Stimulated activated effector memory CD8-positive, alpha-beta T cell treated with anti-CD3 and anti-CD28 coated beads, Interleukin-12 subunit alpha, Interleukin-12 subunit beta, amount 100 ng/mL, for 72 hours (primary cell): ENCODE data around the gene RUNX2.
"Not testable (repeated sequence)": the region's sequence is repeated elsewhere in the genome, so short reads cannot be mapped to it uniquely, and the experiment has no call there.

Source experiments
- ATAC-seq: fragments of 150-1000 bp; cut with Tn5 transposase; 2 replicates; pipeline ENCODE4 v1.10.0; 2021
- DNase-seq, 2 donors: peaks; one replicate each; pipeline ENCODE4 v3.0.0; 2021 to 2022; ENCODE audit warnings: low spot score in 2 of 2
- H3K27ac Mint-ChIP-seq: one replicate; pipeline ENCODE4 v1.8.0; 2022; ENCODE audit warnings: mild to moderate bottlenecking, mixed read lengths
- H3K36me3 Mint-ChIP-seq: one replicate; pipeline ENCODE4 v1.8.0; 2022; ENCODE audit warnings: mild to moderate bottlenecking, mixed read lengths
- H3K4me1 Mint-ChIP-seq: one replicate; pipeline ENCODE4 v1.8.0; 2022; ENCODE audit warnings: mixed read lengths
- H3K4me3 Mint-ChIP-seq: one replicate; pipeline ENCODE4 v1.8.0; 2022; ENCODE audit warnings: mild to moderate bottlenecking, mixed read lengths
- H3K9me3 Mint-ChIP-seq: one replicate; pipeline ENCODE4 v1.8.0; 2022; ENCODE audit warnings: mixed read lengths

RUNX2 gene

GRCh38 chr6:45466686-45467085, 138.6 kb downstream of the RUNX2 start:
- no peak overlapping the region for H3K27ac Mint-ChIP-seq
- DNase-seq: no peak
- no peak for ATAC-seq
- H3K4me1 Mint-ChIP-seq: peaks cover 23% of the 10 kb centered on the region
- no peak overlapping the region for H3K4me3 Mint-ChIP-seq
- no peaks in the 10 kb centered on the region for H3K9me3 Mint-ChIP-seq
- H3K36me3 Mint-ChIP-seq: peaks cover 74% of the 10 kb centered on the region

DNA sequence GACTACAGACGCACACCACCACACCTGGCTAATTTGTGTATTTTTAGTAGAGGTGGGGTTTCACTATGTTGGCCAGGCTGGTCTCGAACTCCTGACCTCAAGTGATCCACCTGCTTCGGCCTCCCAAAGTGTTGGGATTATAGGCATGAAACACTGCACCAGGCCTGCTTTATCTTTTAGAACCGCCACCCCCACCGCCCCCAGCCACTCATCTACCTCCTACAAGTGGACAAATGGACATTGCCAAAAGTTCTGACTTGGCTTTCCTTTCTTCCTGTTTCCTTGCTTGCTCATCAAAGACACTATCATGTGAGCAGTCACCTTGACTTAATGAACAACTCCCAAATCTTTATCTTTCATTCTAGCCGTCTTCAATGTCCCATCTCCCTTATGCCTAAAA, 139.3 kb downstream of the RUNX2 start:
- ATAC-seq: not testable (repeated sequence)

DNA sequence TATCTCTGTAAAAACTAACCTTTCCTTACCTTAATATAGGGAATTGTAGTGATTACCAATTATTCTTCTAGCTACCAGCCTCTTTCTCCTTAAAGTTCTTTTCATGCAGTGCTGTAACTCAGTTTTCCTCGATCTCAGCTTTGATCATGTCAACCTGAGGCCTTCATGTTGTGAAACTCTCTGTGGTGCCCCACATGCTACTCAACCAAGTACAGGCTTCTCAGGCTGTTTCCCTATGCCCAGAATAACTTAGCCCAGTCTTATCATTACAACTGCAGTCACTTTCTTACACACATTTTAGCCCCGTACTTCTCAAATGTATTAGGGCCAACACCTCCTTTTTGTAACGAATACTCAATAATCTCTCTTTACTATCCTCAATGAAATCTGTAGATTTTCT, 139.7 kb downstream of the RUNX2 start:
- Mint-ChIP-seq H3K36me3 (peaks cover 80% of the 10 kb centered on the region), H3K9me3 (no peaks in the 10 kb centered on the region), H3K4me1 (peaks cover 31% of the 10 kb centered on the region), H3K27ac (peak overlapping the region; percentile 23), H3K4me3 (no peak overlapping the region)
- ATAC-seq (peak; percentile 94), DNase-seq (no peak)

More for the DNA sequence above, 139.3 kb downstream of the RUNX2 start:
- H3K36me3 Mint-ChIP-seq: peaks cover 80% of the 10 kb centered on the region
- DNase-seq, H3K9me3 Mint-ChIP-seq, H3K4me3 Mint-ChIP-seq: not testable (repeated sequence)
- peaks cover 27% of the 10 kb centered on the region for H3K4me1 Mint-ChIP-seq
- peak overlapping the region; percentile 23 for H3K27ac Mint-ChIP-seq

GRCh38 chr6:45469663-45470062, 141.5 kb downstream of the RUNX2 start:
- DNase-seq (no peak), ATAC-seq (no peak)
- no peak overlapping the region for H3K4me3 Mint-ChIP-seq
- peaks cover 50% of the 10 kb centered on the region for H3K4me1 Mint-ChIP-seq
- peak overlapping the region; percentile 7 for H3K27ac Mint-ChIP-seq
- no peaks in the 10 kb centered on the region for H3K9me3 Mint-ChIP-seq
- peaks cover 90% of the 10 kb centered on the region for H3K36me3 Mint-ChIP-seq

GRCh38 chr6:45470131-45470738, 142.1 kb downstream of the RUNX2 start:
- Mint-ChIP-seq H3K9me3 (no peaks in the 10 kb centered on the region), H3K4me3 (no peak overlapping the region), H3K4me1 (peaks cover 55% of the 10 kb centered on the region), H3K36me3 (peaks cover 85% of the 10 kb centered on the region), H3K27ac (peak overlapping the region; percentile 7)
- ATAC-seq: no peak
- no peak for DNase-seq

DNA sequence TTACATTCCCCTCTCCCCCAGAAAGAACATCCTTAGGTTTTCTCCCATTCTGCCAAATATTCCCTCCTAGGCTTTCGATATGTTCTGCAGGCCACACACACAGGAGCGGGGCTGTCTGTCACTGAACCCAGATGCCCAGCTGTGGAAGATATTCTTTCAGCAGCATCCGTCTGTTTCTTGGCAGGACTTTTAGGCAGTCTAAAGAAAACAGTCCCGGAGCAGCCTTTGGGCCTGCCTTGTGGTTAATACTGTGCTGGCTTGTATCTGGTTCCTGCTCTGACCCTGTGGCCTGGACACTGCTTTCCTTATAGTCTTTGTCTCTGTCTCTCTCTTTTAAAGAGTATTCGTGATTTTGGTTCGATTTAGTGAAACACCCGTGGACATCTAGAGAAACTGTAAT, 144.3 kb downstream of the RUNX2 start:
- peaks cover 64% of the 10 kb centered on the region for H3K36me3 Mint-ChIP-seq
- H3K27ac Mint-ChIP-seq: peak overlapping the region; percentile 60
- peaks cover 56% of the 10 kb centered on the region for H3K4me1 Mint-ChIP-seq
- H3K9me3 Mint-ChIP-seq: no peaks in the 10 kb centered on the region
- DNase-seq: no peak
- no peak for ATAC-seq
- H3K4me3 Mint-ChIP-seq: no peak overlapping the region

DNA sequence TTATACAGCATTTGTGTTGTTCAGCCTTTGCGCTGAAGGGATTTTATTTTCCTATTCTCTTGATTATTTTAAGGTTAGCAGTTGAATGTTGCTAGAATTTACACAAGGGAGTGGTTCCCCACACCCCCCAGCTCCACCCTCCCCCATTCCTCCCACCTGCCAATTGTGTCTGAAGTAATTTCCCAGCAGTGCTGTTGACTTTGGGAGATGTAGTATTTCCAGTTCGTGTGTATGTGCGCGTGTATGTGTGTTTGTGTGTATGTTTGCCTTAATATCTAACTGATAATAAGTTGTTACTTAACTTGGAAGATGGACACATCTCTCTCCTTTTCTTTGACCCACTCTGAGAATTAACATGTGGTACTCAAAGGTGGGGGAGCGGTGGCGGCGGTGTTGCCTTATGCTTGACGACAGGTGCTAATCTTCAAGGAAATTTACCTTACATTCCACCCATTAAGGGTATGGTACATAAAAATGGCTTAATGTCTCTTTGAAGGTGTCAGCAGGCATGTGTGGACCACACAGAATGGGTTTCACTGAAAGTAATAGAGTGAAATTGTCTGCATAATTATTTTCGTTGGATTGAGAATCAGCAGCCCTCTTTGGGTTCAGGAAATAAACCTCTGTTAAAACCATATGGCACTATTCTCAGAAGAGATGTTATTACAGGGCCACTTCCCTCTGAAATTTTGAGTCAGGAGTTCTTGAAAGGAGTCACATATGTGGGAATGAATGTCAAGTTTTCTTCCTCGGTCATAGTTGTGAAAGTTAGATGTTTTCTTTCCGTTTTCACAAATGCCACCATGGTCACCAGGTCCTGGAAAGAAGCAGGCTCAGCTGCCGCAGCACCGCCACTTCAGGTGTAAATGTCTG, 145.2 kb downstream of the RUNX2 start:
- Mint-ChIP-seq H3K36me3 (peaks cover 57% of the 10 kb centered on the region), H3K27ac (peak overlapping the region; percentile 60), H3K9me3 (no peaks in the 10 kb centered on the region), H3K4me1 (peaks cover 48% of the 10 kb centered on the region), H3K4me3 (no peak overlapping the region)
- ATAC-seq (peak; percentile 65), DNase-seq (no peak)

- no peak overlapping the region for H3K4me3 Mint-ChIP-seq
- peaks cover 48% of the 10 kb centered on the region for H3K4me1 Mint-ChIP-seq
- ATAC-seq: no peak
- DNase-seq: no peak
- peaks cover 48% of the 10 kb centered on the region for H3K36me3 Mint-ChIP-seq
- H3K9me3 Mint-ChIP-seq: no peaks in the 10 kb centered on the region
- peak overlapping the region; percentile 24 for H3K27ac Mint-ChIP-seq
These were observed 146.2 kb downstream of the RUNX2 start for GRCh38 chr6:45474376-45474775.

- peaks cover 42% of the 10 kb centered on the region for H3K36me3 Mint-ChIP-seq
- H3K27ac Mint-ChIP-seq: no peak overlapping the region
- DNase-seq (no peak), ATAC-seq (no peak)
- no peak overlapping the region for H3K4me3 Mint-ChIP-seq
- no peaks in the 10 kb centered on the region for H3K9me3 Mint-ChIP-seq
- H3K4me1 Mint-ChIP-seq: peaks cover 43% of the 10 kb centered on the region
These were observed 148.2 kb downstream of the RUNX2 start for GRCh38 chr6:45476341-45476740.

DNA sequence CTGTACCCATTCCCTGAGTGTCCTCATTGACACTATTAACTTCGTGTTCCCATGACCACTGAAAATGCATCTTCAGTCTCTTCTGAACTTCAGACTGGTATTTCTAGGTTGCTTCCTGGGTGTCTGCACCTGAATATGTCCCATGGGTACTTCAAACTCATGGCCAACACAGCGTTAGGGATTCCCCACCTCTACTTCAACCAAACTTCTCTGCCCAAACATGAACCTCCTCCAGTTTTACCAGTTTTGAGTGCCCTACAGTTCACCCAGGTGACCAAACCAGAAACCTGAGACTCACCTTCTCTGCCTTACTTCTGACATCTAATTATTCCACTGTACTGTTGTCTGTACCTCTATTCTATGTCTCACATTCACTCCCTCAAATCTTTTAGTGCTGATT, 149.1 kb downstream of the RUNX2 start:
- H3K36me3 Mint-ChIP-seq: peaks cover 44% of the 10 kb centered on the region
- no peak for DNase-seq
- H3K9me3 Mint-ChIP-seq: no peaks in the 10 kb centered on the region
- peak; percentile 33 for ATAC-seq
- H3K27ac Mint-ChIP-seq: no peak overlapping the region
- peaks cover 44% of the 10 kb centered on the region for H3K4me1 Mint-ChIP-seq
- H3K4me3 Mint-ChIP-seq: no peak overlapping the region

GRCh38 chr6:45477790-45478189, 149.7 kb downstream of the RUNX2 start:
- peak; percentile 46 for ATAC-seq
- peaks cover 38% of the 10 kb centered on the region for H3K4me1 Mint-ChIP-seq
- no peak overlapping the region for H3K4me3 Mint-ChIP-seq
- H3K27ac Mint-ChIP-seq: no peak overlapping the region
- peaks cover 41% of the 10 kb centered on the region for H3K36me3 Mint-ChIP-seq
- no peaks in the 10 kb centered on the region for H3K9me3 Mint-ChIP-seq
- DNase-seq: no peak

DNA sequence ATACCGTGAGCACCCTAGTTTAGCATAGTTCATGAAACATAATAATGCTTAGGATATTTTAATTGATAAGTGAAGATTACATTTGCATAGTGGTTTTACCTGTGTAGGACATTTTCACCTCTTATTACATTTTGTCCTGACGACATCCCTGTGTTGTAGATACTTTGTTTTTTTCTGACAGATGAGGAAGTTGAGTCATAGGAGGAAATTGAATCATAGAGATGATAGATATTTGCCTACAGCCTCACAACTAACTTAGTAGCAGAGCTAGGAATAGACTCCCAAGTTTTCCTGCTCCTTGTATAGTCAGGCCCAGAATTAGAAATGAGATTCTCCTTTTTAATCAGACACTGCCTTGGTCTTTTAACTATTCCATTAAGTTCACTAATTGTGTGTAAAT, 150.1 kb downstream of the RUNX2 start:
- H3K27ac Mint-ChIP-seq: no peak overlapping the region
- no peak for DNase-seq
- H3K36me3 Mint-ChIP-seq: peaks cover 42% of the 10 kb centered on the region
- peaks cover 34% of the 10 kb centered on the region for H3K4me1 Mint-ChIP-seq
- ATAC-seq: peak; percentile 84
- no peaks in the 10 kb centered on the region for H3K9me3 Mint-ChIP-seq
- no peak overlapping the region for H3K4me3 Mint-ChIP-seq

DNA sequence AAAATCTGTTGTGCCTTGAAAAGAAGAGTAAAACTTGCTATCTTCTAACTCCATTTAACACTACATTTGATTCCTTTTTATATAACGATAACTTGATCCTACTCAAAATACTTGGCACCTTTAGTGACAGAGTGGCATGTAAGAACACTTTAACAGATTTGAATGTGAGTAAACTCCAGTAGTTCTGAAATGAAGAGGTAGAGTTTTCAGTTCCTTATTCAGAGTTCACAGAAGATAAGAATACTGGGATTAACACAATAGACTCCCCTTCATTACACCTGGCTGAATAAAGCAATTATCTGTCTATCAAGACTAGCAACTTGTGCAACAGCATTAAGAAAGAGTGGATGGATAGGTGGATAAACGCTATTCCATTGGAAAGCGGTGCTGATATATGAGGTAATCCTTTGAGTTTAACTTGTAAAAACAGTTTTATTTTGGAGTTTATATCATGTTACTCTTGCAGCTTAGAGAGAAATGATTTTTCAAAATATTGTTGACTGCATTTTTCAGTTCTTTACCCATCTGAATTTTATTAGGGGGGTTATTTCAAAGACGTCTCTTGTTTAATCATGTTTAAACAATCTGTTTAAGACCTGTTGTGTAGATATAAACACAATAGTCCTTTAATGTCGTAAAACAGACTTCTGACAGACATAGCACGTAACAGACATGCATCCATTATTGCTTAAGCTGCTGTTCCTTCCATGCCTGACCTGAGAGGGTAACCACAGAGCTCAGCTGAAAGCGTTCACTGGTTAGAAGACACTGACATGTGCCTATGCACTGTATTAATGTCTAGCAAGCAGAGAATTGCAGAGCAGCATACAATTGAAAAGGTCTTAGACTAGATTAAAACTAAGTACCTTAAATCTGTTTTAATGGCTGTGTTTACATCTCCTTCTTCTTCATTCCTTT, 152.0 kb downstream of the RUNX2 start:
- H3K4me1 Mint-ChIP-seq: peaks cover 34% of the 10 kb centered on the region
- peaks cover 43% of the 10 kb centered on the region for H3K36me3 Mint-ChIP-seq
- no peaks in the 10 kb centered on the region for H3K9me3 Mint-ChIP-seq
- peak; percentile 74 for ATAC-seq
- peak overlapping the region; percentile 38 for H3K27ac Mint-ChIP-seq
- DNase-seq: no peak
- H3K4me3 Mint-ChIP-seq: no peak overlapping the region

GRCh38 chr6:45480752-45481415, 152.8 kb downstream of the RUNX2 start:
- H3K9me3 Mint-ChIP-seq: no peaks in the 10 kb centered on the region
- peak overlapping the region; percentile 38 for H3K27ac Mint-ChIP-seq
- H3K4me1 Mint-ChIP-seq: peaks cover 35% of the 10 kb centered on the region
- DNase-seq (no peak), ATAC-seq (no peak)
- H3K36me3 Mint-ChIP-seq: peaks cover 43% of the 10 kb centered on the region
- no peak overlapping the region for H3K4me3 Mint-ChIP-seq

- Mint-ChIP-seq H3K27ac (no peak overlapping the region), H3K4me1 (peaks cover 55% of the 10 kb centered on the region), H3K36me3 (peaks cover 52% of the 10 kb centered on the region), H3K9me3 (no peaks in the 10 kb centered on the region), H3K4me3 (no peak overlapping the region)
- ATAC-seq (no peak), DNase-seq (no peak)
These were observed 154.9 kb downstream of the RUNX2 start for GRCh38 chr6:45483021-45483420.
